Subcutaneous adipose tissue (tissue), 4 donors: ENCODE results near the gene ATG14. TPM values are rescaled to one million over a fixed set of nuclear protein-coding genes. Genes with fewer than 3 reads are reported as not detected.

Experiments used
- CTCF ChIP-seq: fragments of 450-650 bp; IDR thresholded peaks from one replicate; pipeline ENCODE4 v1.5.1; 2016; ENCODE audit warnings: low read depth, mild to moderate bottlenecking, control low read depth, antibody characterized with exemption, moderate library complexity
- small RNA-seq: library from RNA; depleted of rRNA; stranded (forward); fragments of <200 nt; gene quantifications from one replicate; pipeline ENCODE3, GENCODE V24; 2016
- total RNA-seq, 4 donors: library from RNA; depleted of rRNA; stranded (reverse); fragments of >200 nt; gene quantifications; one replicate each; pipeline ENCODE4 v1.1.0, GENCODE V29; 2016

The ATG14 gene
- total RNA-seq, 4 donors from 2014 or later: 15.0 to 24.3 (median 19.7) TPM

GRCh38 chr14:55328317-55328716, 83.3 kb downstream of the ATG14 start:
- no peak for TF ChIP-seq CTCF

DNA sequence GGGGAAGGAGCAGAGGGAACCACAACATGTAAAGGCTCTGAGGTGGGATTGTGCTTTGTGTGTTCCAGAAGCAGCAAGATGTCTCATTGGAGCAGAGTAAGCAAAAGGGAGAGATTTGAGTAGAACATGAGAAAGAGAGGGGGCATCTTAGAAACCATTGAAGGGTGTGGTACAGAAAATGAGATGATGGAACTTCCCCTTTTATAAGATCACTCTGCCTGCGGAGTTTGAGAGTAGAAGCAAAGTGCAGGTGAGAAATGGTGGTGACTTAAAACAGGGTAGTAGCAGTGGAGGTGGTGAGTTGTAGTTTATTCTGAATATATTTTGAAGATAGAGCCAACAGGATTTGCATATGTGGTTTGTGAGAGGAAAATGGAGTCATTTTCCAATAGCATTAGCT, 84.5 kb downstream of the ATG14 start:
- TF ChIP-seq CTCF: no peak

DNA sequence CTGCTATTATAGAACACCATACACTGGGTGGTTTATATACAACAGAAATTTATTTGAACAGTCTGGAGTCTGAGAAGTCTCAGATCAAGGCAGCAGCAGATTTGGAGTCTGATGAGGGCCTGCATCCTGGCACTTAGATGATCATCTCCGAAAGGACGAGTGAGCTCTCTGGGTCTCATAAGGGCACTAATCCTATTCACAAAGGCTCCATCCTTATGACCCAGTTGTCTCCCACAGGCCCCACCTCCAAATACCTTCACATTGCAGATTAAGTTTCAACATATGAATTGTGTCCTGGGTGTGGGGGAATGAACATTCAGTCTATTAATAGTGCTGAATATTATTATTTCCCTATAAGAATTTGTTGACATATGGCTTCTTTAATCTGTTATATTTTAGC, 86.8 kb downstream of the ATG14 start:
- no peak for TF ChIP-seq CTCF

GRCh38 chr14:55323910-55324309, 87.7 kb downstream of the ATG14 start:
- TF ChIP-seq CTCF: no peak

DNA sequence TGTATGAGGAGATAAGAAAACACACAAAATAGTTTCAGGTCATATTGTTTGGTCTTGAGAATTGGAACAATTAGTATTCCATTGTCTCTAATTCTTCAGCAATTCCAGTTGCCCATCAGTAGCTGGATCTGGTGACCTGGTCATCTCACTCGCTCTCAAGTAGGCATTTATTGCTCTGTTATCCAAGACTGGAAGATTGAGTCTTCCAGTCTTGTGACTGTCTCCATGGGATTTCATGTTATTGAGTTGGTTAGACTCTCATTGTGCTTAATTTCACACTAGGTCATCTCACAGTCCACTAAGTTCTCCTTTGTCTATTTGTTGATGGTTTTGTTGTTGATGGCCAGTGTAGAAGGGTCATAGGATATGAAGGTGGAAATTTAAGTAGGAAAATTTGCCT, 92.9 kb downstream of the ATG14 start:
- TF ChIP-seq CTCF: no peak

GRCh38 chr14:55317542-55318306, 93.9 kb downstream of the ATG14 start:
- no peak for TF ChIP-seq CTCF

DNA sequence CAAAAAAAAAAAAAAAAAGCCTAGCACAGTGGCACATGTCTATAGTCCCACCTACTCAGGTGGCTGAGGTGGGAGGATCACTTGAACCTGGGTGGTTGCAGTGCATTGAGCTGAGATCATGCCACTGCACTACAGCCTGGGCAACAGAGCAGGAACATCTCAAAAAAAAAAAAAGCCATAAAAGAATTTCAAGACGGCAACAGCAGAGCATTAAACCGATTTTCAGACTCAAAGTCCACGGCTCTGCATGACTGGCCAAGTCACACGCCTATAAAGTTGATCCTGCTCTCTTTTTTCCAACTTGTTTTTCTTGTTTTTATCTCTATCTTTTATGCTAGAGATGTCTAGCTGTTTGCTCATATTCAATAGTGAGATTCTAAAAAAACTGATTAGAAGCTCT, 95.1 kb downstream of the ATG14 start:
- TF ChIP-seq CTCF: no peak

Small RNA genes within 50 kb of the gene (small RNA-seq; reads per million reads assigned to genes)
- not detected for gene AL356801.1

Other genes with a start within 250 kb of the ATG14 start
- 1 to 10 TPM in 3 of 4 donors, under 1 TPM in 1; 0.19 to 1.8 (median 1.2) TPM for gene DLGAP5, start 220.2 kb downstream of the ATG14 start, total RNA-seq
- 10 to 100 TPM; 18.4 to 23.5 (median 21.6) TPM for gene FBXO34, start 140.4 kb downstream of the ATG14 start, total RNA-seq
- gene TBPL2, start 28.8 kb upstream of the ATG14 start, total RNA-seq: not detected
- 100 to 1,000 TPM; 138 to 186 (median 176) TPM for gene KTN1, start 168.4 kb upstream of the ATG14 start, total RNA-seq